H9 (cell line): ENCODE results near the gene TACR2. TPM values are rescaled to one million over a fixed set of nuclear protein-coding genes. Genes with fewer than 3 reads are reported as not detected.

Experiments used
- DNase-seq: peaks from one replicate; pipeline ENCODE4 v3.0.0-alpha.2; 2017
- H2AFZ ChIP-seq: one replicate; pipeline ENCODE4 v1.6.1; 2013; ENCODE audit warnings: mild to moderate bottlenecking, low read length, control low read depth, moderate library complexity
- H2AK5ac ChIP-seq: 2 replicates; pipeline ENCODE4 v1.6.1; 2013; ENCODE audit warnings: low read length, control low read depth, mixed read lengths; ENCODE audit not compliant: insufficient read length
- H2BK120ac ChIP-seq: one replicate; pipeline ENCODE4 v1.6.1; 2013; ENCODE audit warnings: low read depth, mild to moderate bottlenecking, low read length, control low read depth, inconsistent platforms; ENCODE audit not compliant: poor library complexity, severe bottlenecking
- H2BK12ac ChIP-seq: 2 replicates; pipeline ENCODE4 v1.6.1; 2013; ENCODE audit warnings: low read length, control low read depth, mixed read lengths, low read depth; ENCODE audit not compliant: insufficient read length
- H2BK15ac ChIP-seq: 2 replicates; pipeline ENCODE4 v1.6.1; 2013; ENCODE audit warnings: low read depth, low read length, control low read depth
- H2BK20ac ChIP-seq: one replicate; pipeline ENCODE4 v1.6.1; 2013; ENCODE audit warnings: low read depth, mild to moderate bottlenecking, low read length, control low read depth, inconsistent platforms; ENCODE audit not compliant: poor library complexity, severe bottlenecking
- H2BK5ac ChIP-seq: 2 replicates; pipeline ENCODE4 v1.6.1; 2013; ENCODE audit warnings: low read length, control low read depth, mixed read lengths; ENCODE audit not compliant: insufficient read length
- H3K14ac ChIP-seq: 2 replicates; pipeline ENCODE4 v1.6.1; 2013; ENCODE audit warnings: low read length, control low read depth; ENCODE audit not compliant: insufficient read depth
- H3K18ac ChIP-seq: 2 replicates; pipeline ENCODE4 v1.6.1; 2013; ENCODE audit warnings: low read depth, mild to moderate bottlenecking, mixed read lengths, low read length, control low read depth; ENCODE audit not compliant: insufficient read length
- H3K23ac ChIP-seq: 2 replicates; pipeline ENCODE4 v1.6.1; 2013; ENCODE audit warnings: low read length, control low read depth, mixed read lengths, low read depth; ENCODE audit not compliant: insufficient read length
- H3K23me2 ChIP-seq: 2 replicates; pipeline ENCODE4 v1.6.1; 2013; ENCODE audit warnings: low read depth, mild to moderate bottlenecking, mixed read lengths, low read length, control low read depth; ENCODE audit not compliant: insufficient read length, poor library complexity, severe bottlenecking
- H3K27ac ChIP-seq: 2 replicates; pipeline ENCODE4 v1.5.1; 2013; ENCODE audit warnings: low read length, control low read depth, mixed read lengths, low read depth; ENCODE audit not compliant: insufficient read length
- H3K27me3 ChIP-seq: 2 replicates; pipeline ENCODE4 v1.6.1; 2013; ENCODE audit warnings: low read length, control low read depth, inconsistent platforms; ENCODE audit not compliant: insufficient read depth
- H3K4ac ChIP-seq: 2 replicates; pipeline ENCODE4 v1.6.1; 2013; ENCODE audit warnings: low read depth, mild to moderate bottlenecking, control low read depth, inconsistent platforms, low read length, moderate library complexity
- H3K4me1 ChIP-seq: 2 replicates; pipeline ENCODE4 v1.6.1; 2013; ENCODE audit warnings: low read length, control low read depth, inconsistent platforms; ENCODE audit not compliant: insufficient read depth
- H3K4me2 ChIP-seq: 2 replicates; pipeline ENCODE4 v1.6.1; 2013; ENCODE audit warnings: low read length, control low read depth, mixed read lengths; ENCODE audit not compliant: insufficient read length, insufficient read depth
- H3K56ac ChIP-seq: 2 replicates; pipeline ENCODE4 v1.6.1; 2013; ENCODE audit warnings: low read depth, mild to moderate bottlenecking, mixed read lengths, low read length, control low read depth; ENCODE audit not compliant: insufficient read length
- H3K79me1 ChIP-seq: 2 replicates; pipeline ENCODE4 v1.6.1; 2013; ENCODE audit warnings: low read depth, mild to moderate bottlenecking, moderate library complexity, low read length, control low read depth, inconsistent platforms; ENCODE audit not compliant: insufficient read depth, poor library complexity, severe bottlenecking
- H3K79me2 ChIP-seq: 2 replicates; pipeline ENCODE4 v1.6.1; 2013; ENCODE audit warnings: low read length, control low read depth, inconsistent platforms; ENCODE audit not compliant: insufficient read depth
- H3K9ac ChIP-seq: 2 replicates; pipeline ENCODE4 v1.6.1; 2013; ENCODE audit warnings: low read length, control low read depth, mixed read lengths; ENCODE audit not compliant: insufficient read length; ENCODE audit errors: extremely low read depth
- H3K9me3 ChIP-seq: one replicate; pipeline ENCODE4 v1.6.1; 2013; ENCODE audit warnings: low read depth, low read length, inconsistent platforms; ENCODE audit not compliant: control insufficient read depth
- H3T11ph ChIP-seq: one replicate; pipeline ENCODE4 v1.6.1; 2013; ENCODE audit warnings: mild to moderate bottlenecking, low read length, control low read depth, inconsistent platforms
- H4K20me1 ChIP-seq: one replicate; pipeline ENCODE4 v1.6.1; 2013; ENCODE audit not compliant: control insufficient read depth, insufficient read length, insufficient read depth
- H4K5ac ChIP-seq: 2 replicates; pipeline ENCODE4 v1.6.1; 2013; ENCODE audit warnings: low read depth, mild to moderate bottlenecking, mixed read lengths, low read length, control low read depth; ENCODE audit not compliant: insufficient read length
- H4K8ac ChIP-seq: replicated peaks from 2 replicates; pipeline ENCODE4 v1.6.1; 2013; ENCODE audit warnings: low read length, control low read depth, mixed read lengths, low read depth; ENCODE audit not compliant: insufficient read length
- H4K91ac ChIP-seq: 2 replicates; pipeline ENCODE4 v1.6.1; 2013; ENCODE audit warnings: low read depth, mild to moderate bottlenecking, moderate library complexity, mixed read lengths, low read length, control low read depth; ENCODE audit not compliant: insufficient read length
- H3K27ac Mint-ChIP-seq, 3 experiments: 2 replicates in 2 of 3; 3 replicates in 1 of 3; pipeline ENCODE4 v1.8.0; 2020 to 2021; ENCODE audit warnings: mixed read lengths in 3 of 3, mild to moderate bottlenecking in 1 of 3, moderate library complexity in 1 of 3
- H3K27me3 Mint-ChIP-seq: 2 replicates; pipeline ENCODE4 v1.8.0; 2021; ENCODE audit warnings: low read depth, mild to moderate bottlenecking, moderate library complexity, mixed read lengths
- H3K36me3 Mint-ChIP-seq, 3 experiments: 2 replicates in 2 of 3; 3 replicates in 1 of 3; pipeline ENCODE4 v1.8.0; 2020 to 2021; ENCODE audit warnings: low read depth in 3 of 3, mixed read lengths in 3 of 3; ENCODE audit not compliant: insufficient read depth in 1 of 3
- H3K4me1 Mint-ChIP-seq, 2 experiments: 2 replicates each; pipeline ENCODE4 v1.8.0; 2020; ENCODE audit warnings: mixed read lengths in 2 of 2
- H3K4me3 Mint-ChIP-seq, 2 experiments: 2 replicates in 1 of 2; 3 replicates in 1 of 2; pipeline ENCODE4 v1.8.0; 2020 to 2021; ENCODE audit warnings: mild to moderate bottlenecking in 2 of 2, mixed read lengths in 2 of 2, moderate library complexity in 1 of 2
- H3K9me3 Mint-ChIP-seq, 2 experiments: 2 replicates in 1 of 2; 3 replicates in 1 of 2; pipeline ENCODE4 v1.8.0; 2020; ENCODE audit warnings: mild to moderate bottlenecking in 2 of 2, mixed read lengths in 2 of 2, moderate library complexity in 1 of 2
- CTCF ChIP-seq: fragments of 200-600 bp; sonication (generic); conservative IDR thresholded peaks from 3 replicates; pipeline ENCODE4 v1.8.0; 2021; ENCODE audit warnings: antibody characterized with exemption, mild to moderate bottlenecking
- WGBS: extraction: QIAGEN DNeasy Blood & Tissue Kit; methylation state at CpG from one replicate; pipeline ENCODE4 v1.1.7; 2013; ENCODE audit warnings: missing lambda C conversion rate, low lambda C conversion rate, mixed read lengths; ENCODE audit not compliant: insufficient read length; ENCODE audit errors: extremely low coverage; 5-methylcytosine and 5-hydroxymethylcytosine counted together
- total RNA-seq: library from RNA; stranded (reverse); gene quantifications from 2 replicates; pipeline ENCODE4 v1.2.1, GENCODE V29; 2021

Gene TACR2
- total RNA-seq, 1 experiment from 2014 or later = not detected

GRCh38 chr10:69461243-69462025 is 44.7 kb upstream of the TACR2 start:
- TF ChIP-seq CTCF = no peak
- Histone ChIP-seq H3K27ac (no peak overlapping the region), H3K79me2 (0 out of 2 replicates have a peak, but pooled peaks cover 2% of the 10 kb centered on the region), H4K20me1 (no peaks in the 10 kb centered on the region), H2AK5ac (no peak overlapping the region), H2BK20ac (no peak overlapping the region), H3K4me1 (peaks cover 5% of the 10 kb centered on the region; the same call in 1 of the 2 replicates), H2BK120ac (no peak overlapping the region), H2BK12ac (no peak overlapping the region), H3K23me2 (no peaks in the 10 kb centered on the region), H2BK15ac (no peak overlapping the region), H2AFZ (no peak overlapping the region), H3K4me2 (no peak overlapping the region), H3T11ph (no peak overlapping the region), H4K8ac (no peak overlapping the region), H3K14ac (no peak overlapping the region), H3K9me3 (no peaks in the 10 kb centered on the region), H3K23ac (no peak overlapping the region), H3K9ac (no peak overlapping the region), H4K91ac (no peak overlapping the region), H2BK5ac (no peak overlapping the region), H4K5ac (no peak overlapping the region), H3K4ac (no peak overlapping the region), H3K27me3 (no peaks in the 10 kb centered on the region), H3K79me1 (no peaks in the 10 kb centered on the region), H3K56ac (no peak overlapping the region), H3K18ac (no peak overlapping the region)
- H3K4me3 Mint-ChIP-seq = no peak overlapping the region
- H3K27ac Mint-ChIP-seq = no peak overlapping the region
- no peak for DNase-seq
- no peaks in the 10 kb centered on the region for H3K9me3 Mint-ChIP-seq
- H3K27me3 Mint-ChIP-seq = no peaks in the 10 kb centered on the region; the same call in 1 of the 2 replicates
- H3K36me3 Mint-ChIP-seq = no peaks in the 10 kb centered on the region; a peak in 1 of 7 replicates
- no CpG with 5 or more reads among the region's 5 CpGs for WGBS
- peaks cover 3% of the 10 kb centered on the region in 2 experiments; a peak in 2 of 4 replicates for H3K4me1 Mint-ChIP-seq
